Gastrocnemius medialis (tissue), 4 donors: ENCODE data around the gene BORCS6.

ENCODE experiments used
- CTCF ChIP-seq, 5 experiments: fragments of 450-650 bp in 3 of 5; fragments of 200-600 bp in 2 of 5; sonication (generic) in 2 of 5; IDR thresholded peaks in 4 of 5; conservative IDR thresholded peaks in 1 of 5; 1 replicate in 4 of 5; 2 replicates in 1 of 5; pipeline ENCODE4 v1.5.1; 2016 to 2019; ENCODE audit warnings: antibody characterized with exemption in 5 of 5, mild to moderate bottlenecking in 3 of 5, moderate library complexity in 3 of 5
- POLR2A ChIP-seq, 2 donors: fragments of 450-650 bp; IDR thresholded peaks; one replicate each; pipeline ENCODE4 v1.6.1; 2017; ENCODE audit warnings: antibody characterized with exemption in 2 of 2, mild to moderate bottlenecking in 2 of 2, moderate library complexity in 2 of 2

- TF ChIP-seq CTCF (IDR thresholded peaks at IDR 0.05 in 4 of 5, conservative IDR thresholded peaks at IDR 0.05 in 1 of 5) = no peak
- no peak for TF ChIP-seq POLR2A (IDR thresholded peaks at IDR 0.05)
Observed at GRCh38 chr17:8237175-8237574, 47.2 kb upstream of the BORCS6 start.
